ENCODE measurements around the gene PSMB10.

- TF ChIP-seq CTCF (IDR thresholded peaks at IDR 0.05; ENCODE audit: low read depth, low read length) (no peak), POLR2A (IDR thresholded peaks at IDR 0.05; ENCODE audit: extremely low read depth, insufficient read length) (no peak), MYC (IDR thresholded peaks at IDR 0.05; ENCODE audit: low read depth, low read length) (no peak), MAX (IDR thresholded peaks at IDR 0.05; ENCODE audit: low read depth, low read length) (no peak)
Measured at GRCh38 chr16:67942510-67943255, 6.0 kb upstream of the PSMB10 start.

Data from NB4 (cell line).